CD4-positive, alpha-beta T cell (primary cell): Measurements from ENCODE around the gene AMIGO2. TPM values are rescaled to one million over a fixed set of nuclear protein-coding genes. Genes with fewer than 3 reads are reported as not detected.
"Not testable (repeated sequence)": the region's sequence is repeated elsewhere in the genome, so short reads cannot be mapped to it uniquely, and the experiment has no call there.

Experiments
- ATAC-seq: fragments of 200-7000 bp; cut with Tn5 transposase; one replicate; pipeline ENCODE4 v1.10.0; 2022; ENCODE audit warnings: mild to moderate bottlenecking; ENCODE audit not compliant: poor library complexity
- CTCF ChIA-PET: fragments of 350-600 bp; sonication (Branson Sonifier 250); formaldehyde crosslinking; loops from one replicate; lab custom pipeline; 2021; ENCODE audit warnings: antibody characterized with exemption, inconsistent platforms; lab: Charles Lee
- POLR2A ChIA-PET: fragments of 350-600 bp; sonication (Branson Sonifier 250); formaldehyde crosslinking; loops from one replicate; lab custom pipeline; 2021; ENCODE audit warnings: antibody characterized with exemption, inconsistent platforms; lab: Charles Lee
- DNase-seq, 14 experiments: peaks; one replicate each; pipeline ENCODE4 v3.0.0-alpha.2; 2013 to 2020; ENCODE audit warnings: mixed read lengths in 2 of 14
- H3K27ac ChIP-seq, 2 donors: one replicate each; pipeline versions ENCODE4 v1.5.1 to v1.7.0; 2013; ENCODE audit warnings: low read length in 2 of 2, low read depth in 1 of 2, mild to moderate bottlenecking in 1 of 2
- H3K27me3 ChIP-seq, 2 experiments: 1 replicate in 1 of 2; 2 replicates in 1 of 2; pipeline versions ENCODE4 v1.6.1 to v1.7.0; 2013; ENCODE audit warnings: low read length in 2 of 2, control low read depth in 1 of 2, mild to moderate bottlenecking in 1 of 2, moderate library complexity in 1 of 2; ENCODE audit not compliant: insufficient read depth in 2 of 2, control insufficient read depth in 1 of 2
- H3K36me3 ChIP-seq: one replicate; pipeline ENCODE4 v1.6.1; 2013; ENCODE audit warnings: low read length, control low read depth; ENCODE audit not compliant: insufficient read depth
- H3K4me1 ChIP-seq: one replicate; pipeline ENCODE4 v1.6.1; 2013; ENCODE audit warnings: low read length, control low read depth; ENCODE audit not compliant: insufficient read depth
- H3K4me3 ChIP-seq: one replicate; pipeline ENCODE4 v1.5.1; 2013; ENCODE audit warnings: mild to moderate bottlenecking, low read length, moderate library complexity
- H3K9me3 ChIP-seq, 2 experiments: 1 replicate in 1 of 2; 2 replicates in 1 of 2; pipeline versions ENCODE4 v1.6.1 to v1.7.0; 2013; ENCODE audit warnings: low read length in 2 of 2, mild to moderate bottlenecking in 2 of 2, control low read depth in 1 of 2, moderate library complexity in 1 of 2; ENCODE audit not compliant: control insufficient read depth in 1 of 2, insufficient read depth in 1 of 2
- H3K27ac Mint-ChIP-seq: one replicate; pipeline ENCODE4 v1.8.0; 2020; ENCODE audit warnings: mixed read lengths
- H3K27me3 Mint-ChIP-seq: one replicate; pipeline ENCODE4 v1.8.0; 2021; ENCODE audit warnings: mixed read lengths
- H3K36me3 Mint-ChIP-seq: one replicate; pipeline ENCODE4 v1.8.0; 2021; ENCODE audit warnings: low read depth, mixed read lengths
- H3K4me1 Mint-ChIP-seq: one replicate; pipeline ENCODE4 v1.8.0; 2021; ENCODE audit warnings: low read depth, mixed read lengths
- H3K4me3 Mint-ChIP-seq: one replicate; pipeline ENCODE4 v1.8.0; 2020; ENCODE audit warnings: mild to moderate bottlenecking, mixed read lengths
- H3K9me3 Mint-ChIP-seq: one replicate; pipeline ENCODE4 v1.8.0; 2020; ENCODE audit warnings: mixed read lengths
- CTCF ChIP-seq: fragments of 200-600 bp; IDR thresholded peaks from one replicate; pipeline ENCODE4 v1.8.0; 2022; ENCODE audit warnings: antibody characterized with exemption, mild to moderate bottlenecking
- intact Hi-C, 2 experiments: fragments of 100-400 bp; cut with DNase I in 1 of 2; cut with micrococcal nuclease in 1 of 2; formaldehyde crosslinking; loops; one replicate each; pipeline versions ENCODE4 v1.15.1 to v1.9.0; 2023 to 2025; cut with DNase I, micrococcal nuclease
- total RNA-seq, 174 experiments: library from RNA in 2 of 174; stranded (reverse) in 2 of 174; gene quantifications; one replicate each; pipeline ENCODE4 v1.2.3 and lab custom pipeline; 2021 to 2026

The AMIGO2 gene
- total RNA-seq, 2 experiments from 2014 or later = 9.7 to 10.1 TPM

DNA sequence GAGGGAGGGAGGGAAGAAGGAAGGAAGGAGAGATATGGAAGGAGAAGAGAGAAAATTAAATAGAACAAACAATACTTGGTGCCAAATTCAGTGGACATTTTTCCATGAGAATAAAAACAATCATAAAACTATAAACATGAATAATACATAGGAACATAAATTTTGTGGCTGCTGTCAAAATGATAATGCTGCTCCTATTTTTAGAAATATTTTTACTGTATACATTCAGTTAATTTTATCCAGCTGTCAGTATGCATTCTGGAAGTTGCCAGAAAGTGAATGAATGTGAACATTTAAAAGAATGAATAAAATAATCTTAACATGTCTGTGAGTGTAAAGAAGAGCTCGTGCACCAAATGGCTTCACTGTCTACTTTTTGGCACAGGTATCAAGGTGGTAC lies 14.2 kb downstream of the AMIGO2 start:
- CTCF ChIA-PET = no interaction called here
- intact Hi-C loops = no loop called here
- no peaks in the 10 kb centered on the region for H3K36me3 Mint-ChIP-seq
- no peak for ATAC-seq
- no peaks in the 10 kb centered on the region for H3K4me1 Mint-ChIP-seq
- H3K27ac ChIP-seq = no peak overlapping the region
- no peaks in the 10 kb centered on the region for H3K9me3 Mint-ChIP-seq
- H3K27me3 Mint-ChIP-seq = no peaks in the 10 kb centered on the region
- H3K4me3 Mint-ChIP-seq = no peak overlapping the region
- POLR2A ChIA-PET = no interaction called here
- no peak for TF ChIP-seq CTCF
- no peak for DNase-seq
- no peak overlapping the region for H3K4me3 ChIP-seq
- no peaks in the 10 kb centered on the region for H3K4me1 ChIP-seq
- no peaks in the 10 kb centered on the region for H3K27me3 ChIP-seq
- no peak overlapping the region for H3K27ac Mint-ChIP-seq
- H3K9me3 ChIP-seq = no peaks in the 10 kb centered on the region
- H3K36me3 ChIP-seq = no peaks in the 10 kb centered on the region

DNA sequence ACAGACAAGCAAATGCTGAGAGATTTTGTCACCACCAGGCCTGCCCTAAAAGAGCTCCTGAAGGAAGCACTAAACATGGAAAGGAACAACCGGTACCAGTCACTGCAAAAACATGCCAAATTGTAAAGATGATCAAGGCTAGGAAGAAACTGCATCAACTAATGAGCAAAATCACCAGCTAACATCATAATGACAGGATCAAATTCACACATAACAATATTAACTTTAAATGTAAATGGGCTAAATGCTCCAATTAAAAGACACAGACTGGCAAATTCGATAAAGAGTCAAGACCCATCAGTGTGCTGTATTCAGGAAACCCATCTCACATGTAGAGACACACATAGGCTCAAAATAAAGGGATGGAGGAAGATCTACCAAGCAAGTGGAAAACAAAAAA lies 21.1 kb downstream of the AMIGO2 start:
- ATAC-seq, H3K4me1 ChIP-seq, H3K4me3 ChIP-seq, CTCF ChIA-PET, H3K27ac ChIP-seq, H3K9me3 Mint-ChIP-seq, intact Hi-C loops, POLR2A ChIA-PET, H3K4me1 Mint-ChIP-seq, H3K27ac Mint-ChIP-seq, H3K27me3 ChIP-seq, H3K27me3 Mint-ChIP-seq, H3K4me3 Mint-ChIP-seq, H3K9me3 ChIP-seq, H3K36me3 Mint-ChIP-seq, H3K36me3 ChIP-seq, DNase-seq: not testable (repeated sequence)

DNA sequence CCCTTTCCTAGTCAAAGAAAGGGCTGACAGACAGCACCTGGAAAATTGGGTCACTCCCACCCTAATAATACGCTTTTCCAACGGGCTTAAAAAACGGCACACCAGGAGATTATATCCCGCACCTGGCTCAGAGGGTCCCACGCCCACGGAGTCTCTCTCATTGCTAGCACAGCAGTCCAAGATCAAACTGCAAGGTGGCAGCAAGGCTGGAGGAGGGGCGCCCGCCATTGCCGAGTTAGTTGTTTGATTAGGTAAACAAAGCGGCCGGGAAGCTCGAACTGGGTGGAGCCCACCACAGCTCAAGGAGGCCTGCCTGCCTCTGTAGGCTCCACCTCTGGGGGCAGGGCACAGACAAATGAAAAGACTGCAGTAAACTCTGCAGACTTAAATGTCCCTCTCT lies 22.8 kb downstream of the AMIGO2 start:
- H3K27me3 ChIP-seq, H3K4me3 ChIP-seq, CTCF ChIA-PET, H3K27me3 Mint-ChIP-seq, H3K4me1 ChIP-seq, H3K9me3 ChIP-seq, H3K9me3 Mint-ChIP-seq, DNase-seq, H3K27ac ChIP-seq, H3K27ac Mint-ChIP-seq, H3K4me3 Mint-ChIP-seq, H3K4me1 Mint-ChIP-seq, POLR2A ChIA-PET, ATAC-seq, H3K36me3 Mint-ChIP-seq, intact Hi-C loops, H3K36me3 ChIP-seq: not testable (repeated sequence)

- H3K4me3 Mint-ChIP-seq, intact Hi-C loops, ATAC-seq, H3K36me3 ChIP-seq, H3K27me3 Mint-ChIP-seq, H3K4me1 Mint-ChIP-seq, H3K4me3 ChIP-seq, CTCF ChIA-PET, H3K27me3 ChIP-seq, DNase-seq, H3K27ac Mint-ChIP-seq, POLR2A ChIA-PET, H3K27ac ChIP-seq, H3K36me3 Mint-ChIP-seq, H3K9me3 Mint-ChIP-seq, H3K4me1 ChIP-seq: not testable (repeated sequence)
- peaks cover 7 to 16% of the 10 kb centered on the region in 2 experiments for H3K9me3 ChIP-seq
Measured at GRCh38 chr12:47055856-47056255, 23.9 kb downstream of the AMIGO2 start.
